AG04450 (cell line): ENCODE measurements around the gene SLC16A12. TPM values are rescaled to one million over a fixed set of nuclear protein-coding genes. Genes with fewer than 3 reads are reported as not detected.

ENCODE experiments used
- CTCF ChIA-PET: fragments of 300-600, 350-600 bp; formaldehyde crosslinking; extraction: SDS; loops from one replicate; lab custom pipeline; 2022; ENCODE audit warnings: antibody characterized with exemption, inconsistent platforms; lab: Charles Lee
- POLR2A ChIA-PET: fragments of 350-600 bp; formaldehyde crosslinking; extraction: SDS; loops from one replicate; lab custom pipeline; 2021; ENCODE audit warnings: antibody characterized with exemption, inconsistent platforms; lab: Yijun Ruan, JAX
- DNase-seq: peaks from one replicate; pipeline ENCODE4 v3.0.0-alpha.2; 2011; ENCODE audit warnings: low read depth, low spot score
- H3K27ac ChIP-seq: one replicate; pipeline ENCODE4 v1.5.1; 2012; ENCODE audit warnings: low read depth, low read length, control low read depth
- H3K27me3 ChIP-seq: one replicate; pipeline ENCODE4 v1.6.0; 2012; ENCODE audit warnings: low read length; ENCODE audit not compliant: control insufficient read depth, insufficient read depth
- H3K4me3 ChIP-seq: 2 replicates; pipeline ENCODE4 v1.5.1; 2011; ENCODE audit warnings: mild to moderate bottlenecking, low read depth, low read length, control low read depth
- H3K9me3 ChIP-seq: 2 replicates; pipeline ENCODE4 v1.5.1; 2012; ENCODE audit warnings: low read length; ENCODE audit not compliant: control insufficient read depth, insufficient read depth
- CTCF ChIP-seq: IDR thresholded peaks from 2 replicates; pipeline ENCODE4 v1.5.1; 2011; ENCODE audit warnings: low read depth, low read length, control low read depth, inconsistent platforms
- polyA plus RNA-seq: library from polyadenylated mRNA; depleted of rRNA; stranded (reverse); fragments of >200 nt; gene quantifications from 2 replicates; pipeline ENCODE4 v1.2.3, GENCODE V29; 2011

SLC16A12 gene
- polyA plus RNA-seq, 1 experiment = 1.5 TPM

- no peaks in the 10 kb centered on the region for H3K9me3 ChIP-seq
- H3K27me3 ChIP-seq = no peaks in the 10 kb centered on the region
- no peak overlapping the region for H3K4me3 ChIP-seq
- no peak for DNase-seq
- CTCF ChIA-PET = interaction anchor here (0.5 kb wide), 1 partner anchor 18 kb away, joined by 3 read pairs; no protein-coding TSS in a partner anchor
- POLR2A ChIA-PET = no interaction called here
- no peak overlapping the region for H3K27ac ChIP-seq
- no peak for TF ChIP-seq CTCF
These were observed 71.4 kb downstream of the SLC16A12 start for GRCh38 chr10:89463846-89464537.

- ChIA-PET CTCF (interaction anchor here (0.6 to 2.0 kb wide), 2 partner anchors 8 to 28 kb away, joined by 3 to 10 read pairs; no protein-coding TSS in a partner anchor), POLR2A (no interaction called here)
- Histone ChIP-seq H3K4me3 (no peak overlapping the region), H3K27ac (no peak overlapping the region), H3K27me3 (no peaks in the 10 kb centered on the region), H3K9me3 (no peaks in the 10 kb centered on the region)
- DNase-seq = no peak
- no peak for TF ChIP-seq CTCF
These were observed 76.6 kb downstream of the SLC16A12 start for GRCh38 chr10:89458784-89459183.

DNA sequence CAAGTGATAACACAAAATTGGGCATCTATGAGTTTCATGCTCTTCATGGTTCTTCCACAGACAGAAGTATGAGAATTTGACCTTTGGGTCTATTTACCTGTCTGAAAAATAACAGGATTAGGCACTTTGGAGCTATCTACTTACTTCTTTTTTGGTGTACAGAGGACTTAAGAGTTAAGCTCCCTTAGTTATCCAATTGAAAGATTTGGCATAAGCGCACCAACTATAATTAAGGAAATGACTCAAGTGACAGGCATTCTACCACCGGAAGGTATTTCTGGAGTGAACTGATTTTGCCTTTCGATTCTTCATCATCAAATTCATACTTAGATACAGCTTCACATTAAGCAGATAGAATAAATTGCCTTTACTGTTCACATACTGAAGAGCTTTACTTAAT is 77.1 kb downstream of the SLC16A12 start:
- no peaks in the 10 kb centered on the region for H3K27me3 ChIP-seq
- no peak for DNase-seq

GRCh38 chr10:89454561-89455347 is 80.6 kb downstream of the SLC16A12 start:
- Histone ChIP-seq H3K4me3 (no peak overlapping the region), H3K9me3 (no peaks in the 10 kb centered on the region), H3K27ac (no peak overlapping the region), H3K27me3 (no peaks in the 10 kb centered on the region)
- CTCF ChIA-PET = no interaction called here
- POLR2A ChIA-PET = no interaction called here
- no peak for DNase-seq
- TF ChIP-seq CTCF = no peak

More for the DNA sequence above, 77.1 kb downstream of the SLC16A12 start:
- POLR2A ChIA-PET = no interaction called here
- Histone ChIP-seq H3K9me3 (no peaks in the 10 kb centered on the region), H3K4me3 (no peak overlapping the region), H3K27ac (no peak overlapping the region)
- TF ChIP-seq CTCF = no peak
- CTCF ChIA-PET = interaction anchor here (2.0 kb wide), 1 partner anchor 9 kb away, joined by 10 read pairs; no protein-coding TSS in a partner anchor

DNA sequence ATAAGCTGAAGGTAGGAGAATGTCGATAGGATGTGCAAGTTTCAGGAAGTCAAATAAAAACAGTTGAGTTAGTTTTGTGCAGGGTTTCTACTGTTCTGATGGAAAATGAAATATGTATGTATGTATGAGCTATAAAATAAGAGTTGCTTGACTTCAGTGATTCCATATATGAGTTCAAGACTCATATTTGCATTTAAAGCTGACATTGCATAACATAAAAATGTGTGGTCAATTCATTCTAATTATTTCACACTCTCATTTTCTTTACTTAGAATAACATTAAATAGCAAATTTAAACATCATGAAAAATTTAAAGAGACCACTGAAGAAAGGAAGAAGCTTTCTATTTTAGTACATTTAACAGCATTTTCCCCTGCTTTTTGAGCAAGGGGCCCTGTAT is 83.2 kb downstream of the SLC16A12 start:
- ChIA-PET POLR2A (no interaction called here), CTCF (interaction anchor here (0.6 kb wide), 1 partner anchor 84 kb away, joined by 4 read pairs; no protein-coding TSS in a partner anchor)
- H3K9me3 ChIP-seq = no peaks in the 10 kb centered on the region

More for the DNA sequence above, 83.2 kb downstream of the SLC16A12 start:
- no peak for DNase-seq
- TF ChIP-seq CTCF = no peak
- Histone ChIP-seq H3K27ac (no peak overlapping the region), H3K27me3 (no peaks in the 10 kb centered on the region), H3K4me3 (no peak overlapping the region)
